K562 (cell line): ENCODE data around the gene HMCN2. TPM values are rescaled to one million over a fixed set of nuclear protein-coding genes. Genes with fewer than 3 reads are reported as not detected.

Source experiments
- ATAC-seq: fragments of 200-7000 bp; cut with Tn5 transposase; 3 replicates; pipeline ENCODE4 v1.9.1; 2020; ENCODE audit warnings: moderate library complexity
- BruUV-seq: library from RNA; stranded (reverse); fragments of 400-500 nt; replicated peaks from 2 replicates; lab custom pipeline; 2021; lab: Mats Ljungman, UMichigan
- CTCF ChIA-PET: fragments of 300-600 bp; formaldehyde crosslinking; extraction: SDS; loops from one replicate; lab custom pipeline; 2021; ENCODE audit warnings: low intra/inter-chr PET ratio; lab: Yijun Ruan, JAX
- POLR2A ChIA-PET: fragments of 300-600, 350-650 bp; sonication (Branson Sonifier 250); formaldehyde crosslinking; extraction: SDS; loops from one replicate; lab custom pipeline; 2021; ENCODE audit warnings: antibody characterized with exemption, inconsistent platforms; lab: Yijun Ruan, JAX
- DNase-seq, 4 experiments: peaks; one replicate each; pipeline versions ENCODE4 v3.0.0 to v3.0.0-alpha.2; 2011 to 2018; ENCODE audit warnings: low spot score in 3 of 4, mixed read lengths in 3 of 4; ENCODE audit errors: extremely low read depth in 1 of 4
- FAIRE-seq: peaks from 2 replicates; lab custom pipeline; 2011; peaks lifted over from hg19 to GRCh38; lab: Jason Lieb, UNC
- H2AFZ ChIP-seq: 2 replicates; pipeline ENCODE4 v1.6.0; 2011; ENCODE audit warnings: low read depth, low read length, control low read depth, inconsistent platforms
- H3K27ac ChIP-seq: fragments of 200-600 bp; 3 replicates; pipeline ENCODE4 v1.8.0; 2011; ENCODE audit warnings: low read depth, mild to moderate bottlenecking, control low read depth, inconsistent platforms, low read length, moderate library complexity, mixed read lengths; ENCODE audit errors: extremely low read depth
- H3K27me3 ChIP-seq, 2 experiments: fragments of 300-600 bp in 1 of 2; 2 replicates in 1 of 2; 3 replicates in 1 of 2; pipeline versions ENCODE4 v1.6.0 to v1.8.0; 2011; ENCODE audit warnings: inconsistent platforms in 2 of 2, low read length in 2 of 2, mild to moderate bottlenecking in 1 of 2, mixed read lengths in 1 of 2, moderate library complexity in 1 of 2; ENCODE audit not compliant: control insufficient read depth in 2 of 2, insufficient read depth in 2 of 2
- H3K36me3 ChIP-seq: fragments of 300-600 bp; 3 replicates; pipeline ENCODE4 v1.8.0; 2011; ENCODE audit warnings: mild to moderate bottlenecking, low read length, inconsistent platforms; ENCODE audit not compliant: control insufficient read depth, insufficient read depth
- H3K4me1 ChIP-seq, 2 experiments: fragments of 200-600 bp in 1 of 2; replicated peaks in 1 of 2; 2 replicates in 1 of 2; 3 replicates in 1 of 2; pipeline versions ENCODE4 v1.5.1 to v1.8.0; 2011; ENCODE audit warnings: inconsistent platforms in 2 of 2, low read length in 2 of 2, mild to moderate bottlenecking in 1 of 2, mixed read lengths in 1 of 2, moderate library complexity in 1 of 2; ENCODE audit not compliant: control insufficient read depth in 2 of 2, insufficient read depth in 2 of 2
- H3K4me2 ChIP-seq: 2 replicates; pipeline ENCODE4 v1.6.1; 2011; ENCODE audit warnings: low read length, control low read depth, inconsistent platforms, mixed read lengths; ENCODE audit not compliant: insufficient read depth
- H3K4me3 ChIP-seq: fragments of 200-600 bp; sonication (generic), shearing (Covaris generic); 2 replicates; pipeline ENCODE4 v1.5.1; 2016; ENCODE audit warnings: control low read depth, inconsistent platforms
- H3K79me2 ChIP-seq: fragments of 200-600 bp; 3 replicates; pipeline ENCODE4 v1.8.0; 2011; ENCODE audit warnings: low read length, inconsistent platforms; ENCODE audit not compliant: control insufficient read depth, insufficient read depth
- H3K9ac ChIP-seq, 2 experiments: 2 replicates each; pipeline versions ENCODE4 v1.6.0 to v1.6.1; 2011; ENCODE audit warnings: low read depth in 2 of 2, low read length in 2 of 2, control low read depth in 1 of 2, inconsistent platforms in 1 of 2, mild to moderate bottlenecking in 1 of 2, mixed read lengths in 1 of 2; ENCODE audit not compliant: insufficient read depth in 1 of 2
- H3K9me1 ChIP-seq: one replicate; pipeline ENCODE4 v1.6.0; 2011; ENCODE audit warnings: inconsistent platforms, mild to moderate bottlenecking, low read length, moderate library complexity; ENCODE audit not compliant: control insufficient read depth, insufficient read depth
- H3K9me3 ChIP-seq: replicated peaks from 2 replicates; pipeline ENCODE4 v1.5.1; 2011; ENCODE audit warnings: low read depth, low read length, inconsistent platforms; ENCODE audit not compliant: control insufficient read depth, insufficient read depth
- H4K20me1 ChIP-seq: replicated peaks from 2 replicates; pipeline ENCODE4 v1.6.1; 2011; ENCODE audit warnings: low read length, inconsistent platforms, mixed read lengths; ENCODE audit not compliant: control insufficient read depth, insufficient read depth
- CTCF ChIP-seq, 3 experiments: IDR thresholded peaks in 2 of 3; conservative IDR thresholded peaks in 1 of 3; 2 replicates each; pipeline ENCODE4 v1.5.1; 2011 to 2012; ENCODE audit warnings: low read length in 3 of 3, mild to moderate bottlenecking in 3 of 3, control low read depth in 2 of 3, improper control_type of control experiment in 1 of 3, inconsistent platforms in 1 of 3, low read depth in 1 of 3, mixed read lengths in 1 of 3, moderate library complexity in 1 of 3; ENCODE audit not compliant: insufficient read depth in 2 of 3
- HNRNPK ChIP-seq: fragments of 200-400 bp; formaldehyde crosslinking; IDR thresholded peaks from one replicate; pipeline ENCODE4 v1.6.1; 2018; ENCODE audit warnings: mild to moderate bottlenecking, low read depth, low read length; ENCODE audit not compliant: poor library complexity, severe bottlenecking
- MEIS2 ChIP-seq: fragments of 450-650 bp; IDR thresholded peaks from 2 replicates; pipeline ENCODE4 v1.6.1; 2014; ENCODE audit warnings: mild to moderate bottlenecking; ENCODE audit not compliant: partially characterized antibody
- PHB2 ChIP-seq: fragments of 450-650 bp; IDR thresholded peaks from 2 replicates; pipeline ENCODE4 v1.6.1; 2017; ENCODE audit warnings: low read depth
- POLR2G ChIP-seq: fragments of 200-400 bp; formaldehyde crosslinking; IDR thresholded peaks from 2 replicates; pipeline ENCODE4 v1.6.1; 2017; ENCODE audit warnings: low read depth, mild to moderate bottlenecking, antibody characterized with exemption, low read length, moderate library complexity
- RBBP5 ChIP-seq: fragments of 200-600 bp; sonication (generic); IDR thresholded peaks from 2 replicates; pipeline ENCODE4 v1.6.1; 2012; ENCODE audit warnings: borderline replicate concordance, mild to moderate bottlenecking, low read length, control low read depth, inconsistent platforms; ENCODE audit not compliant: insufficient read depth, poor library complexity, severe bottlenecking
- RFX5 ChIP-seq: IDR thresholded peaks from 2 replicates; pipeline ENCODE4 v1.6.1; 2011; ENCODE audit warnings: low read depth, mild to moderate bottlenecking, improper control_type of control experiment, low read length
- SPI1 ChIP-seq: IDR thresholded peaks from 2 replicates; pipeline ENCODE4 v1.6.1; 2011; ENCODE audit warnings: low read depth, low read length, control low read depth, borderline replicate concordance
- TBP ChIP-seq: optimal IDR thresholded peaks from 2 replicates; pipeline ENCODE3; 2011; ENCODE audit warnings: low read depth, low read length, improper control_type of control experiment
- TOE1 ChIP-seq, 2 experiments: fragments of 450-650 bp in 1 of 2; sonication (generic) in 1 of 2; formaldehyde crosslinking in 1 of 2; IDR thresholded peaks; 2 replicates each; pipeline versions ENCODE4 v1.7.1 to v1.8.0; 2016 to 2022; ENCODE audit warnings: borderline replicate concordance in 2 of 2, mild to moderate bottlenecking in 2 of 2, antibody characterized with exemption in 1 of 2, inconsistent platforms in 1 of 2, low read depth in 1 of 2, missing genetic modification reagents in 1 of 2, moderate library complexity in 1 of 2
- ZBTB26 ChIP-seq: fragments of 450-650 bp; formaldehyde crosslinking; IDR thresholded peaks from 2 replicates; pipeline ENCODE4 v1.4.0; 2022; ENCODE audit warnings: missing genetic modification characterization
- ZNF431 ChIP-seq: sonication (generic); formaldehyde crosslinking; IDR thresholded peaks from 2 replicates; pipeline ENCODE4 v1.8.0; 2022; ENCODE audit warnings: mild to moderate bottlenecking, missing genetic modification reagents
- ZNF436 ChIP-seq: fragments of 250-450, 450-650 bp; sonication (Bioruptor Pico); formaldehyde crosslinking; IDR thresholded peaks from 2 replicates; pipeline ENCODE4 v1.7.0; 2020; ENCODE audit warnings: mild to moderate bottlenecking
- WGBS: fragments of 100-300 bp; shearing (Covaris generic); methylation state at CpG from one replicate; pipeline ENCODE4 v1.1.6; 2016; ENCODE audit warnings: low coverage, mixed read lengths; ENCODE audit not compliant: insufficient coverage; ENCODE audit errors: missing lambda C conversion rate; 5-methylcytosine and 5-hydroxymethylcytosine counted together
- in situ Hi-C: fragments of 300-500 bp; cut with MboI; formaldehyde crosslinking; loops from 4 replicates; pipeline ENCODE4 v1.15.0; 2018; ENCODE audit warnings: inconsistent platforms, mixed read lengths
- intact Hi-C: fragments of 100-400 bp; cut with micrococcal nuclease; formaldehyde crosslinking; loops from 2 replicates; pipeline ENCODE4 v1.14.2; 2022
- polyA plus RNA-seq, 8 experiments: library from polyadenylated mRNA; depleted of rRNA in 4 of 8; stranded (reverse) in 5 of 8; unstranded in 3 of 8; fragments of >200 nt; fragmentation: Nextera tagmentation in 2 of 8; fragmentation: Illumina TruSeq in 1 of 8; extraction: Ambion mirVana in 2 of 8; extraction: Trizol in 1 of 8; gene quantifications; 2 replicates each; pipeline versions ENCODE4 v1.2.1 to v1.2.3, GENCODE V29; 2011 to 2014; ENCODE audit warnings: inconsistent platforms in 1 of 8, missing spikeins in 1 of 8
- total RNA-seq, 7 experiments: library from RNA; depleted of rRNA in 6 of 7; stranded (reverse); fragments of >200 nt in 6 of 7; fragmentation: Illumina TruSeq in 2 of 7; extraction: Trizol in 2 of 7; gene quantifications; 2 replicates each; pipeline versions ENCODE4 v1.2.1 to v1.2.3, GENCODE V29; 2011 to 2021; ENCODE audit warnings: low replicate concordance in 1 of 7
- TF ChIP-seq, protein P1 (sequence below): fragments of 200-800 bp; sonication (Bioruptor generic); IDR thresholded peaks from 2 replicates; pipeline ENCODE4 v1.6.1; 2017; ENCODE audit warnings: missing genetic modification characterization, missing compliant biosample characterization

Gene HMCN2
- total and polyA plus RNA-seq, 9 of the 15 experiments (the other 6 are each of a cell fraction or from before 2014, with no cell fraction given), result 0.01 TPM; not detected in 8

DNA sequence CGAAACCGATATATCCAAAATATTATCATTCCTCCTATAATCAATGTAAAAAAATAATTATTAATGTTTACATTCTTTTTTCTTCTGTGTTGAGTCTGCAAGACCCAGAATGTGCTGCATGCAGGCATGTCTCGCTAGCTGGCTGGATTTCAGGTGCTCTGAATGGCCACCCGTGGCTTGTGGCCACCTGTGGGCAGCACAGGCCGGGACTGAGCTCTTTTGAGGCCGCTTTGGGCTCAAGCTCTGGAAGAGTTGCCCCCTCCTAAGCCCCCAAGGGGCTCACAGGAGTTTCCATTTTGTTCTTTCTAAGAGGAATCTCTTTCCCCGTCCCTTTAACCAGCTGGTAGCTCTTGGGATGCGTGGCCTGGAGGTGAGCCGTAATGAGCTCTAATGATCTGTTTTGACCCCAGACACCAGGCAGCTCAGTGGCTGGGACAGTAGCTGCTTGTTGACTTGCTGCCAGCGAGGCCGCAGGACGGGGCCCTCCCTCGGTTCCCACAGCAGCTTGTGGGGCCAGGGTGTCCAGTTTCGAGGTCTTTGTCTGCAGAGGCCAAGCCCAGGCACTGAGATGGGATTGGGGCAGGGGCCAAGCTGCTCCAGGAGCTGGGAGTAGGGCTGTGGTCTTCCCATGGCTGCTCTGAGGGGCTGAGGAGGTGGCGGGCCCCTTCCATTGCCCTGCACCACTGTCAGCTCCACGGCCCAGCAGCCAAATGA lies 200.0 kb downstream of the HMCN2 start:
- no peak overlapping the region for H3K4me2 ChIP-seq
- H3K9me3 ChIP-seq, result no peaks in the 10 kb centered on the region
- no peak overlapping the region for H2AFZ ChIP-seq
- H3K9ac ChIP-seq, result peak overlapping the region in 1 of 2 experiments; percentile 52; a peak in 1 of 4 replicates
- no TSS peak for BruUV-seq
- in situ Hi-C loops (no loop called here), intact Hi-C loops (no loop called here)
- DNase-seq, result no peak
- no peaks in the 10 kb centered on the region for H3K79me2 ChIP-seq
- ChIA-PET POLR2A (interaction anchor here (0.6 to 1.2 kb wide), 6 partner anchors 12 to 454 kb away, joined by 3 to 5 read pairs (median 4); no protein-coding TSS in a partner anchor), CTCF (interaction anchor here (0.6 to 6.0 kb wide), 2 partner anchors 15 to 218 kb away, joined by 3 to 105 read pairs; no protein-coding TSS in a partner anchor)
- H4K20me1 ChIP-seq, result peaks cover 11% of the 10 kb centered on the region
- no peaks in the 10 kb centered on the region for H3K36me3 ChIP-seq
- no peak overlapping the region for H3K27ac ChIP-seq
- H3K9me1 ChIP-seq, result no peaks in the 10 kb centered on the region
- FAIRE-seq, result no peak
- no peak for ATAC-seq
- peaks cover 3 to 32% of the 10 kb centered on the region in 2 experiments; a peak in 4 of 5 replicates for H3K27me3 ChIP-seq
- peaks cover 0 to 49% of the 10 kb centered on the region in 2 experiments; a peak in 2 of 5 replicates for H3K4me1 ChIP-seq
- H3K4me3 ChIP-seq, result no peak overlapping the region
- WGBS, result 36% methylated on average over 16 of the region's 16 CpGs
- no peak for TF ChIP-seq MEIS2
- TF ChIP-seq ZNF431 (CRISPR knock-in tag), result no peak
- no peak for TF ChIP-seq TBP
- no peak for TF ChIP-seq ZNF436 (CRISPR knock-in tag)
- TF ChIP-seq PHB2, result no peak
- 0 out of 2 replicates have a peak, but pooled peaks have one; percentile 23 for TF ChIP-seq POLR2G
- TF ChIP-seq TOE1 (IDR thresholded peaks at IDR 0.05; ENCODE audit: borderline replicate concordance), result no peak
- TF ChIP-seq TOE1 (CRISPR knock-in tag; IDR thresholded peaks at IDR 0.05; ENCODE audit: borderline replicate concordance, low read depth), result no peak
- TF ChIP-seq CTCF (IDR thresholded peaks at IDR 0.05 in 2 of 3, conservative IDR thresholded peaks at IDR 0.05 in 1 of 3; ENCODE audit: insufficient read depth in 2 of 3, low read depth in 1 of 3, low read length in 3 of 3), result peak; percentile 16 to 29 (median 21); a peak in 1 of 6 replicates
- no peak for TF ChIP-seq SPI1
- TF ChIP-seq RFX5, result no peak
- TF ChIP-seq RBBP5, result no peak
- no peak for TF ChIP-seq ZBTB26 (CRISPR knock-in tag)
- TF ChIP-seq HNRNPK, result no peak
- TF ChIP-seq, protein P1, sequence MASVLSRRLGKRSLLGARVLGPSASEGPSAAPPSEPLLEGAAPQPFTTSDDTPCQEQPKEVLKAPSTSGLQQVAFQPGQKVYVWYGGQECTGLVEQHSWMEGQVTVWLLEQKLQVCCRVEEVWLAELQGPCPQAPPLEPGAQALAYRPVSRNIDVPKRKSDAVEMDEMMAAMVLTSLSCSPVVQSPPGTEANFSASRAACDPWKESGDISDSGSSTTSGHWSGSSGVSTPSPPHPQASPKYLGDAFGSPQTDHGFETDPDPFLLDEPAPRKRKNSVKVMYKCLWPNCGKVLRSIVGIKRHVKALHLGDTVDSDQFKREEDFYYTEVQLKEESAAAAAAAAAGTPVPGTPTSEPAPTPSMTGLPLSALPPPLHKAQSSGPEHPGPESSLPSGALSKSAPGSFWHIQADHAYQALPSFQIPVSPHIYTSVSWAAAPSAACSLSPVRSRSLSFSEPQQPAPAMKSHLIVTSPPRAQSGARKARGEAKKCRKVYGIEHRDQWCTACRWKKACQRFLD (CRISPR knock-in tag), result no peak
